DND-41 (cell line): ENCODE results near the gene NUP85.

Experiments used
- ATAC-seq: fragments of 200-7000 bp; cut with Tn5 transposase; 3 replicates; pipeline ENCODE4 v1.9.1; 2021; ENCODE audit warnings: low read depth; ENCODE audit not compliant: insufficient read depth
- DNase-seq: peaks from one replicate; pipeline ENCODE4 v3.0.0-alpha.2; 2020
- H2AFZ ChIP-seq: 2 replicates; pipeline ENCODE4 v1.6.0; 2012; ENCODE audit warnings: low read depth, low read length
- H3K27ac ChIP-seq: 2 replicates; pipeline ENCODE4 v1.5.1; 2012; ENCODE audit warnings: low read length, inconsistent platforms
- H3K27me3 ChIP-seq: fragments of 200-600 bp; sonication (generic); 2 replicates; pipeline ENCODE4 v1.6.0; 2012; ENCODE audit warnings: low read length, mild to moderate bottlenecking, inconsistent platforms; ENCODE audit not compliant: insufficient read depth, poor library complexity
- H3K36me3 ChIP-seq: 2 replicates; pipeline ENCODE4 v1.5.1; 2012; ENCODE audit warnings: low read length, inconsistent platforms; ENCODE audit not compliant: insufficient read depth
- H3K4me1 ChIP-seq: 2 replicates; pipeline ENCODE4 v1.5.1; 2012; ENCODE audit warnings: mild to moderate bottlenecking, low read length; ENCODE audit not compliant: insufficient read depth
- H3K4me2 ChIP-seq: 2 replicates; pipeline ENCODE4 v1.6.0; 2012; ENCODE audit warnings: mild to moderate bottlenecking, moderate library complexity, low read length, inconsistent platforms; ENCODE audit not compliant: insufficient read depth
- H3K4me3 ChIP-seq, 2 experiments: fragments of 200-600 bp in 1 of 2; shearing (Covaris generic) in 1 of 2; 2 replicates each; pipeline ENCODE4 v1.5.1; 2012 to 2016; ENCODE audit warnings: inconsistent platforms in 2 of 2, low read length in 2 of 2, mild to moderate bottlenecking in 2 of 2, low read depth in 1 of 2, moderate library complexity in 1 of 2
- H3K79me2 ChIP-seq: 2 replicates; pipeline ENCODE4 v1.6.0; 2012; ENCODE audit warnings: low read length, inconsistent platforms; ENCODE audit not compliant: insufficient read depth
- H3K9ac ChIP-seq: 2 replicates; pipeline ENCODE4 v1.6.0; 2012; ENCODE audit warnings: low read depth, mild to moderate bottlenecking, inconsistent platforms, low read length, moderate library complexity
- H3K9me3 ChIP-seq: 2 replicates; pipeline ENCODE4 v1.5.1; 2012; ENCODE audit warnings: low read length, moderate library complexity, mild to moderate bottlenecking, inconsistent platforms; ENCODE audit not compliant: insufficient read depth, severe bottlenecking
- H4K20me1 ChIP-seq: 2 replicates; pipeline ENCODE4 v1.6.0; 2012; ENCODE audit warnings: low read length; ENCODE audit not compliant: insufficient read depth
- CTCF ChIP-seq: IDR thresholded peaks from 2 replicates; pipeline ENCODE4 v1.5.1; 2012; ENCODE audit warnings: borderline replicate concordance, low read length, moderate library complexity, mild to moderate bottlenecking; ENCODE audit not compliant: poor library complexity, severe bottlenecking; ENCODE audit errors: extremely low read depth
- EZH2 ChIP-seq: IDR thresholded peaks from 3 replicates; pipeline ENCODE4 v1.6.1; 2012; ENCODE audit warnings: borderline replicate concordance, low read depth, mild to moderate bottlenecking, moderate library complexity, low read length, inconsistent platforms; ENCODE audit not compliant: severe bottlenecking

NUP85 gene

GRCh38 chr17:75285123-75285522 is 79.6 kb downstream of the NUP85 start:
- no peak for TF ChIP-seq CTCF
- TF ChIP-seq EZH2 = no peak
- DNase-seq (no peak), ATAC-seq (no peak)
- H3K36me3 ChIP-seq = peaks cover 48% of the 10 kb centered on the region
- no peaks in the 10 kb centered on the region for H3K9me3 ChIP-seq
- H3K27ac ChIP-seq = no peak overlapping the region
- no peak overlapping the region for H3K4me2 ChIP-seq
- peaks cover 34% of the 10 kb centered on the region for H3K79me2 ChIP-seq
- no peaks in the 10 kb centered on the region for H3K27me3 ChIP-seq
- H3K9ac ChIP-seq = no peak overlapping the region
- no peak overlapping the region for H3K4me3 ChIP-seq
- peaks cover 17% of the 10 kb centered on the region for H3K4me1 ChIP-seq
- no peaks in the 10 kb centered on the region; the same call in 1 of the 2 replicates for H4K20me1 ChIP-seq
- no peak overlapping the region for H2AFZ ChIP-seq
